Measurements from ENCODE around the gene KIAA0825.

Gene KIAA0825

GRCh38 chr5:94313188-94313587, 305.2 kb downstream of the KIAA0825 start:
- no peak for DNase-seq (ENCODE audit: low read depth, low spot score)

- no peak for DNase-seq (ENCODE audit: low read depth, low spot score)
Observed at GRCh38 chr5:94312298-94312697, 306.1 kb downstream of the KIAA0825 start.

- DNase-seq (ENCODE audit: low read depth, low spot score): no peak
Observed at GRCh38 chr5:94310833-94311232, 307.6 kb downstream of the KIAA0825 start.

- DNase-seq (ENCODE audit: low read depth, low spot score): no peak
Observed at GRCh38 chr5:94309141-94309540, 309.3 kb downstream of the KIAA0825 start.

GRCh38 chr5:94308442-94308841, 310.0 kb downstream of the KIAA0825 start:
- no peak for DNase-seq (ENCODE audit: low read depth, low spot score)

GRCh38 chr5:94304146-94304545, 314.3 kb downstream of the KIAA0825 start:
- no peak for DNase-seq (ENCODE audit: low read depth, low spot score)

GRCh38 chr5:94288937-94289336, 329.5 kb downstream of the KIAA0825 start:
- no peak for DNase-seq (ENCODE audit: low read depth, low spot score)

- DNase-seq (ENCODE audit: low read depth, low spot score): no peak
Observed at GRCh38 chr5:94285984-94286383, 332.4 kb downstream of the KIAA0825 start.

GRCh38 chr5:94283093-94283492, 335.3 kb downstream of the KIAA0825 start:
- DNase-seq (ENCODE audit: low read depth, low spot score): no peak

- DNase-seq (ENCODE audit: low read depth, low spot score): no peak
Observed at GRCh38 chr5:94281236-94281801, 337.1 kb downstream of the KIAA0825 start.

GRCh38 chr5:94276751-94277150, 341.7 kb downstream of the KIAA0825 start:
- no peak for DNase-seq (ENCODE audit: low read depth, low spot score)

GRCh38 chr5:94276048-94276447, 342.4 kb downstream of the KIAA0825 start:
- DNase-seq (ENCODE audit: low read depth, low spot score): no peak

- no peak for DNase-seq (ENCODE audit: low read depth, low spot score)
Observed at GRCh38 chr5:94274707-94275106, 343.7 kb downstream of the KIAA0825 start.

- no peak for DNase-seq (ENCODE audit: low read depth, low spot score)
Observed at GRCh38 chr5:94268226-94268625, 350.2 kb downstream of the KIAA0825 start.

- DNase-seq (ENCODE audit: low read depth, low spot score): no peak
Observed at GRCh38 chr5:94267350-94267899, 351.0 kb downstream of the KIAA0825 start.

GRCh38 chr5:94266170-94266569, 352.2 kb downstream of the KIAA0825 start:
- no peak for DNase-seq (ENCODE audit: low read depth, low spot score)

- DNase-seq (ENCODE audit: low read depth, low spot score): no peak
Observed at GRCh38 chr5:94263068-94263467, 355.3 kb downstream of the KIAA0825 start.

GRCh38 chr5:94260096-94260495, 358.3 kb downstream of the KIAA0825 start:
- no peak for DNase-seq (ENCODE audit: low read depth, low spot score)

GRCh38 chr5:94254214-94254613, 364.2 kb downstream of the KIAA0825 start:
- DNase-seq (ENCODE audit: low read depth, low spot score): no peak

GRCh38 chr5:94250985-94251384, 367.4 kb downstream of the KIAA0825 start:
- DNase-seq (ENCODE audit: low read depth, low spot score): no peak

- no peak for DNase-seq (ENCODE audit: low read depth, low spot score)
Observed at GRCh38 chr5:94249430-94249829, 369.0 kb downstream of the KIAA0825 start.

- DNase-seq (ENCODE audit: low read depth, low spot score): no peak
Observed at GRCh38 chr5:94248175-94248875, 370.1 kb downstream of the KIAA0825 start.

- no peak for DNase-seq (ENCODE audit: low read depth, low spot score)
Observed at GRCh38 chr5:94245608-94246007, 372.8 kb downstream of the KIAA0825 start.

All from brain pericyte (primary cell).